Endothelial cell of hepatic sinusoid (primary cell): ENCODE data around the gene IL1B.

Experiments
- in situ Hi-C: cut with HindIII; loops from 2 replicates; pipeline ENCODE4 v1.10.0; 2017; ENCODE audit warnings: low sequenced_read_pairs

The IL1B gene

DNA sequence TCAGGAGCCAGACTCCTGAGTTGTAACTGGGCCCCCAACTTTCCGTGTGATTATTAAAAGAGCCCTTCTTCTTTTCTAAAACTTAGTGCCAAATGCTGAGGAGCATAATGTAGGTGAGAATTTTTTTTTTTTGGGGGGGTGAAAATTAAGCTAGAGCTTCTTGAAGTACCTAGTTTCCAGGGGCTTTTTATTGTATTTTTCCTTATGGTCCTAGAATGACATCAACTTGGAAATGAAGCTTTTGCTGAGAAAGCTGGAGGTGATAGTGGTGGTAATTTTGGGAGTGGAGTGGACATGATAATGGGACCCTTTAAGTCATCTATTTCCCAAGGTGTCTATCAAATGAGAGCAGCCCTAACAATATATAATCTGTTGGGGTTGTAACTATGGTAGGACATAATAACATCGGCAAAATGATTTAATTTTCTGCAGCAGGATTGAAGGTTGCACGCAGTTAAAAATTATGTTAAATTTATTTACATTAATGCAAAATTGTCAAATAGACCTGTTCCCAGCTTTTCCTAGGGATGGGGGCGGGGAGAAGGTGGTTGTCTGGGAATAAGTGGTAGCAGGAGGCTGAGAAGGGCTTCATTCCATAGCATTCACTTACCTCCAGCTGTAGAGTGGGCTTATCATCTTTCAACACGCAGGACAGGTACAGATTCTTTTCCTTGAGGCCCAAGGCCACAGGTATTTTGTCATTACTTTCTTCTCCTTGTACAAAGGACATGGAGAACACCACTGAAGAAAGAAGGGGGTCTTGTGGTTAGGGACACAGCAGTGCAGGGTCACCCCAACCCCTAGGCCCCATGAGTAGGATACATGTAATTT is 5.7 kb downstream of the IL1B start:
- in situ Hi-C loops = no loop called here

DNA sequence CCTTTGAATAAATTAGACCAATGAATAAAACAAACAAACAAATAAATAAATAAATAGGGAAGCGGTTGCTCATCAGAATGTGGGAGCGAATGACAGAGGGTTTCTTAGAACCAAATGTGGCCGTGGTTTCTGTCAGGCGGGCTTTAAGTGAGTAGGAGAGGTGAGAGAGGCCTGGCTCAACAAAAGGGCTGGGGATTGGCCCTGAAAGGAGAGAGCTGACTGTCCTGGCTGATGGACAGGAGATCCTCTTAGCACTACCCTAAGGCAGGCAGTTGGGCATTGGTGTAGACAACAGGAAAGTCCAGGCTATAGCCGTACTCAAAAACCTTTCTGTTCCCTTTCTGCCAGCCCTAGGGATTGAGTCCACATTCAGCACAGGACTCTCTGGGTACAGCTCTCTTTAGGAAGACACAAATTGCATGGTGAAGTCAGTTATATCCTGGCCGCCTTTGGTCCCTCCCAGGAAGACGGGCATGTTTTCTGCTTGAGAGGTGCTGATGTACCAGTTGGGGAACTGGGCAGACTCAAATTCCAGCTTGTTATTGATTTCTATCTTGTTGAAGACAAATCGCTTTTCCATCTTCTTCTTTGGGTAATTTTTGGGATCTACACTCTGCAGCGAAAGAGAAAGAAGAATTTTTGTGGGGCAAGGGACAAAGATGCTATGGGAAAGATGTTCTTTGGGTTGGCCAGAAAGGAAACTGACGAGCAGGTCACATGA is 6.5 kb downstream of the IL1B start:
- in situ Hi-C loops = no loop called here

DNA sequence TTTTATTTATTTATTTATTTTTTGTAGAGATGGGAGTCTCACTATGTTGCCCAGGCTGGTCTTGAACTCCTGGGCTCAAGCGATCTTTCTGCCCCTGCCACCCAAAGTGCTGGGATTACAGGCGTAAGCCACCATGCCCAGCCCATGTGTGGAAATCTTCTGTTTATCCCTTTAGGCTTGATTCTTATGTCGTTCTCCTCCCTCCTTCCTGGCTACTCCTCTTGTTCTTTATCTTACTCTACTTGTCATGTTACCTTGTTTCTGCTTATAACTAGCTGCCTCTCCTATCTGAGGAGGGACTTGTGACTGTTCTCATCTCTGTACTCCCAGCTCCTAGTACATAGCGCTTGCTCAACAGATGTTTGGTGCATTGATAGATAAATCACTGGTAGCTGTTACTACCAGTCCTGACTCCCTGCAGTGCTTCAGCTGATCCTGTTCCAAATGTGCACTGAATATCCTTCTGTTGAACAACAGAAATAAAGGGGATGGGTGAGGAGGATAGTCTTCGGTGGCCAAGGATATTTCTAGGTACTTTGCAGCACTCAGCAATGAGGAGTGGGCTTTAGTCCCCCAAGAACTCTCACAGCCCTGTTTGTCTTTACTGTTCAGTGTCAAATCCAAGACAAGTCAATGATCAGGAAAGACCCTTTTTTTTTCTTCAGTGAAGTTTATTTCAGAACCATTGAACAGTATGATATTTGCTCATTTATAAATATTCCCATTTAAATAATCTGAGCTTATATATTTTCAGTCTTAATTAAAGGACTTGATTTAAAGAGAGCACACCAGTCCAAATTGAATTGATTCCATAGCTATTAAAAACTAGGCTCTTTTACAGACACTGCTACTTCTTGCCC is 7.2 kb downstream of the IL1B start:
- in situ Hi-C loops = no loop called here

DNA sequence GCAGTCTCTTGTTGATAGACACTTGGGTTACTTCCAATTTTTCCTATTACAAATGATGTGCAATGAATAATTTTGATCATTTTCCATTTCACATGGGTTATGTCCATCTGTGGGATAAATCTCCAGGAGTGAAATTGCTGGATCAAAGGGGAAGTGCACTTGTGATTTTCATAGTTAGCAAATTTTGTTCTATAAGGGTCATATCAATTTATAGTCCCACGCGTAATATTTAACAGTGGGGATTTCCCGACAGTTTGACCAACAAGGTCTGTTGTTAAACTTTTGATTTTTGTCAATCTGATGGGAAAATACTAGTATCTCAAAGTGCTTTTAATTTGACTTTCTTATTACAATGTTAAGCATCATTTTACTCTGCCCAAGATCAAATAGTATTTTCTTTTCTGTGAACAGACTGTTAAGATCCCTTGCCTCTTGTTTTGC is 8.3 kb downstream of the IL1B start:
- in situ Hi-C loops = no loop called here

DNA sequence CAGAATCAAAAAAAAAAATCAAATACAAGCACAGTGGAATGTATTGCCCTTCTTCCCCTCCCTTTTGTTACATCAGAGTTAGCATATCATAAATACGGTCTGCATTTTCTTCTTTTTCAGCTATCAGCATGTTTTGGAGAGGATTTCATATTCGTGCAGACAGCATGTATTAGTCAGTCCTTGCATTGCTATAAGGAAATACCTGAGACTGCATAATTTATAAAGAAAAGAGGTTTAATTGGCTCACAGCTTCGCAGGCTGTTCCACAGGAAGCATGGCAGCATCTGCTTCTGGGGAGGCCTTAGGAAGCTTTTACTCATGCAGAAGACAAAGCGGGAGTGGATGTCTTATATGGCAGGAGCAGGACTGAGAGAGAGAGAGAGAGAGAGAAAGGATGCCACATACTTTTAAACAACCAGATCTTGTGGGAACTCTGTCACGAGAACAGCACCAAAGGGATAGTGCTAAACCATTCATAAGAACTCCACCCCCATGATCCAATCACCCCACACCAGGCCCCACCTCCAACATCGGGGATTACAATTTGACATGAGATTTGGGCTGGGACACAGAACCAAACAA is 8.9 kb downstream of the IL1B start:
- in situ Hi-C loops = no loop called here

- in situ Hi-C loops = no loop called here
Observed at GRCh38 chr2:112827009-112827408, 9.6 kb downstream of the IL1B start.

- in situ Hi-C loops = no loop called here
Observed at GRCh38 chr2:112825706-112826105, 10.9 kb downstream of the IL1B start.

DNA sequence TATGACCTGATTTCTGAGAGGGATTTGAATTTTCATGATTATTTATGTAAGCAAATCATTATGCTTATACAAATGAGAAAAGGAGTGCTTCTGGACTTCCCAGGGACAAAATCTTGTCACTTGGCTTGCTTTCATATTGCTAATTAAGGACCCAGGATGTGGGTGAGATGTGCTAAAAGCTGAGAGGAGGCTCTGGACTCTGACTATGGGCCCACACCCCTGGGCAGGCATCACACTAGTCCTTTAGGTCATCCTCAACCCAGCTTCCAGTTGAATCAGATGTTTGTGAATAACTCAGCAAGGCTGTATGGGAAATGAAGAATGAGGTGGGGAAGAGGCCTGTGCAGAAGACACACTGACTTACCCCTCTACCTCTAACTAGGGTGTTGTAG is 11.9 kb downstream of the IL1B start:
- in situ Hi-C loops = no loop called here

DNA sequence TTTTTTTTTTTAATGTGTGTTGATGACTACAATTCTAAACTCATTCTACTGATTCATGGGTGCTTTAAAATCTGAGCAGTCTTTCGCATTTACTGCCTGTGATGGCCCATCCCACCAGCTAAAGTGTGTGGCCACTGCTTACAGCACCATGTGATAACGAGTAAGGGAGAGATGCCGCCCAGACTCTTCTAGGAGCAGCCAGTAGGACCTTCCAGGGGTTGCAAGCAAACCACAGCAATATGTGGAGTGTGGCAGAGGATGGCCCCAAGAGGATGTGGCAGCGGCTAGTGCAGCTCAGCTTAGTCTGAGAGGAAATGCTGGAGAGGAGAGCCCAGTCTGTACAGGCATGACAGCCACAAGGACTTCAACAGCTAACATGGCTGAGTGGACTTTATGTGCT is 14.9 kb downstream of the IL1B start:
- in situ Hi-C loops = no loop called here

DNA sequence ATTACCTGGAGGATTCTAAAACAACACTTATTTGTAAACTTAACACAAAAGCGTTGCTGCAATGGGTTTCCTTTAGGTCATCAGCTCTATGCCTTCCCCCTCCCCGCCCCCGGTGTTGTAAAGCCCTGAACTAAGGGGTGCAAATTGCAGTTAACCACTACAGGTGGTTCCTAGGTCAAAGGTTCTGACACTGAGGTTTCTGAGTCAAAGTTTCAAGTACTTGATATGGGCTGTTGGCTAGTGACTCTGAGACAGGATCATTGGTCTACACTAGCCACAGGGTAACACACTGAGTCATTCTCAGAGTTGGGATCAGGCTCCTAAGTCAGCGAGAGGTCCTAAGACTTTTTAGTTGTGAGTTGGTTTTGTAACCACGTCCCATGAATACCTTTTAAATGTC is 15.4 kb downstream of the IL1B start:
- in situ Hi-C loops = no loop called here

- in situ Hi-C loops = no loop called here
Observed at GRCh38 chr2:112820343-112820742, 16.2 kb downstream of the IL1B start.

GRCh38 chr2:112819081-112819480 is 17.5 kb downstream of the IL1B start:
- in situ Hi-C loops = no loop called here

GRCh38 chr2:112818094-112818902 is 18.3 kb downstream of the IL1B start:
- in situ Hi-C loops = no loop called here

- in situ Hi-C loops = no loop called here
Observed at GRCh38 chr2:112817082-112817689, 19.4 kb downstream of the IL1B start.

DNA sequence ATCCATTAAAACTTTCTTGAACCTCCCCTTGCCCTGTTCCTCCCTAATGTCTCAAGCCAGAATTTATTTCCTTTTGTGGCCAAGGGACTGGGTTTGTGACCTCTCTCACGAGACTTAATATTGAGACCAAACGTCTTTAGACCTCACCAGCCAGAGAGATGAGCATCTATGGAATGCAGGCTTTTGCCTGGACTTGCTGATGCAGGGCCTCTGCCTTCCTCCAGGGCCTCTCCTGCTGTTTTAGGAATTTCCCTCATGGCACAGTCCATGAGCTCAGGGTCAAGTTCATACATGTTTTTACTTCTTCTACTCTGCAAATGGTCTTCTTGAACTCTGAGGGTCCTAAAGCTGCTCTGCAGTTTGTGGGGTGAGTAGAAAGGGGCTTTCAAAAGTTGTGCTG is 22.3 kb downstream of the IL1B start:
- in situ Hi-C loops = no loop called here

DNA sequence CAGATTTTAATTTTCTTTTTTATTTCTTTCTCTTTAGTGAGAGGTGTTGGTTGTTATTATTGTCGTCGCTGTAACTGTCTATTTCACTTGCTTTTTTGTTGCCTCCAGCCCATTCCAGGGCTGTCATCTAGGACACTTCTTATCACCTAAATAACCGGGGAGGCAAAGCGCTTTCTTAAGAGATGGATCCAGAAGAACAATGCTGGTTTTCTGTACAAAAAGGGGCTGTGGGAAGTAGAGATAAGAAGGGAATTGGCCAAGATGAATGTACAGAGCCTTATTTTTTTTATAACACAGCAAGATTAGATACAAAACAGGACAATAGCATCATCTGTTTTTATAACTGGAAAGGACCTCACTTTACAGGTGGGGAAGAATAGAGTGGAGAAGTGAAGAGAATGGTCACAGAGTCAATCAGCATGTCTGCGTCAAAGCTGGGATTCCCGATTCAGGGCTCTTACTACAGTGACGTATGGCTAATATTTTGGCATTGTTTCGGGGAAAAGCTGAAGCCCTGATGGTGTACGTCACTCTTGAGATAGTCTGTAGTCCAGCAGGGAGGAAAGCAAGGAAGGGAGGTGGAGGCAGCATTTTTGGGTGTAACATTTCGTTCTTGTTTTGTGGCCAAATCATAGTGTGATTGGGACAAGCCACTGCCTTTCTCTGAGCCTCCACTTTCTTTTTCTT is 23.2 kb downstream of the IL1B start:
- in situ Hi-C loops = no loop called here

DNA sequence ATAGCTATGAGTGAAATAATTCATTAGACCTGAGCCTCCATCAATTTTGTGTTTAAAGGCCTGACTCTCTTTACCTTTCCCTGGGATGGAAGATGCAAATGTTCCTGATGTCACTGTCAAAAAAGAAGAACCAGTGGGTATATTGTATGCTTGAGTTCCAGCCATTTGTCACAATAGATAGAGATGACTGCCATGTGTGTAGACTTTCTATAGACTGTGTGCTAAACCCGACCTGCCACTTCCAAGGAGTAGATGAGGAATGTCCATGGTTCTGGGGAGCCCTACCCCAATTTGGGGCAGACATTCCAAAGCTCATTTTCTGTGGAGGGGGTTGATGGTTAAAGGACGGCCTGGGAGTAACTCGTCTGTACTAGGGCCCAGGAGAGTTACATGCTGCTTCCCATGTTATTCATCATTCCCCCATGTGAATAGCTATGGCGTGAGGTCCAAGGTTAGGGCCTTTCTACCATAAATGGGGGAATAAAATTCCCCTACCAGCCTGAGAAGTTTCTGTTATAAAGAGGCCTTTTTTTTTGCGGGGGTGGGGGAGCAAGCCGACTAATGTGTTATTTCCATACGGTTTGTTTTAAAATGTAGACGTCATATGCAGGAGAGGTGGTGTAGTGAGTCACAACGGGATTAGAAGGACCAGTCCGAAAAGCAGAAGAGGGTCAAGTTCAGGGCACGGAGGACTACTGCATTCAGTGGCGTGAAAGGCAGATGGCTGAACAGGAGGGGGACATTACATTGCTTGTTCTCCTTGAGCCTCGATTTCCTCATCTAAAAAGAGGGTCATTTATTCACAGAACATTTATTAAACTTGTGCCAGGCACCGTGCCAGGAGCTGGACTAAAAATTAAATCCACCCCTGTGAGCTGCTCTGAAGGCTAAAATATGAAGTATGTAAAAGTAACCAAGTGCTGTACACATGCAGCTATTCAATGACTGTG is 24.0 kb downstream of the IL1B start:
- in situ Hi-C loops = no loop called here

DNA sequence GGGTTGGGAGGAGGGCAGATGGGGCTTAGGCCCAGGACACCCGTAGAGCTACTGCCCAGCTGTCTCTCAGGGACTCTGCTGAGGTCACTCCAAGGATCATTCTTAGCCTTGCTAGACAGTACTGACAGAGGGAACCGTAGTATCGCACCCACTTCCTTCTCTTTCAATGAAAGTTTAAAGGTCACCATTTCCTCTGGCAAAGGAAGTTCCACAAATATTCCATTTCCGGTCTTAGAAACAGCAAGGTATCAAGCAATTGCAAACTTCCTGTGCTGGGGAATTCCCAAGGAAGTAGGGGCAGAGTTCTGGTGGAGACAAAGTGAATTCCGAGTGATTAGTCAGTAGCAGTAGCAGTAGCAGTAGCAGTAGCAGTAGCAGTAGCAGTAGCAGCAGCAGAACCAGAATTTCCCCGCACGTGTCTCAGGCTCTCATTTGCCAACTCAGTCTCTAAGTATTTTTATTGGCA is 24.7 kb downstream of the IL1B start:
- in situ Hi-C loops = no loop called here
